DND-41 (cell line): Measurements from ENCODE around the gene PLCL1.

Source experiments
- EZH2 ChIP-seq: IDR thresholded peaks from 3 replicates; pipeline ENCODE4 v1.6.1; 2012; ENCODE audit warnings: borderline replicate concordance, low read depth, mild to moderate bottlenecking, moderate library complexity, low read length, inconsistent platforms; ENCODE audit not compliant: severe bottlenecking
- TF ChIP-seq, protein P1 (sequence below): IDR thresholded peaks from 2 replicates; pipeline ENCODE4 v1.5.1; 2012; ENCODE audit warnings: borderline replicate concordance, low read length, moderate library complexity, mild to moderate bottlenecking; ENCODE audit not compliant: poor library complexity, severe bottlenecking; ENCODE audit errors: extremely low read depth

DNA sequence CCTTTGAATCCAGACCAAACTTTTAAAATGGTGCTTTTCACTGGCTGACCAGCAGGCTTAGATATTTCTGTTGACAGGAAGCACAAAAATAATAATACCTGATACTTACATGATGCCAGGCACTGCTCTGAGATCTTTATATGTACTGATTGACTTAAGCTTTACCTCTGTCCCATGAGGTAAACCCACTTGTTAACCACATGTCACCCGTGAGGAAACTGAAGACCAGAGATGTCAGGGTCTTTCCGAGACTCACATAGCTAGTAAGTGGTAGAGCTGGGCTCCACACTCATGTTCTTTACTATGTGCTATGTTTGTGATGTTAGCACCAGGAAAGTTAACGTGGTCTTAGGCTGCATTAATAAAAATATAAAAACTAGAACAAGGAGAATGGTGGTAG lies 297.7 kb downstream of the PLCL1 start:
- TF ChIP-seq, protein P1, sequence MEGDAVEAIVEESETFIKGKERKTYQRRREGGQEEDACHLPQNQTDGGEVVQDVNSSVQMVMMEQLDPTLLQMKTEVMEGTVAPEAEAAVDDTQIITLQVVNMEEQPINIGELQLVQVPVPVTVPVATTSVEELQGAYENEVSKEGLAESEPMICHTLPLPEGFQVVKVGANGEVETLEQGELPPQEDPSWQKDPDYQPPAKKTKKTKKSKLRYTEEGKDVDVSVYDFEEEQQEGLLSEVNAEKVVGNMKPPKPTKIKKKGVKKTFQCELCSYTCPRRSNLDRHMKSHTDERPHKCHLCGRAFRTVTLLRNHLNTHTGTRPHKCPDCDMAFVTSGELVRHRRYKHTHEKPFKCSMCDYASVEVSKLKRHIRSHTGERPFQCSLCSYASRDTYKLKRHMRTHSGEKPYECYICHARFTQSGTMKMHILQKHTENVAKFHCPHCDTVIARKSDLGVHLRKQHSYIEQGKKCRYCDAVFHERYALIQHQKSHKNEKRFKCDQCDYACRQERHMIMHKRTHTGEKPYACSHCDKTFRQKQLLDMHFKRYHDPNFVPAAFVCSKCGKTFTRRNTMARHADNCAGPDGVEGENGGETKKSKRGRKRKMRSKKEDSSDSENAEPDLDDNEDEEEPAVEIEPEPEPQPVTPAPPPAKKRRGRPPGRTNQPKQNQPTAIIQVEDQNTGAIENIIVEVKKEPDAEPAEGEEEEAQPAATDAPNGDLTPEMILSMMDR = no peak
- TF ChIP-seq EZH2 = no peak
